Heart left ventricle (tissue), 16 donors: ENCODE results near the gene LMBR1. TPM values are rescaled to one million over a fixed set of nuclear protein-coding genes. Genes with fewer than 3 reads are reported as not detected.
A peak's percentile ranks its signal among the peaks of the same experiment; 100 is the strongest.
"Not testable (repeated sequence)": the region's sequence is repeated elsewhere in the genome, so short reads cannot be mapped to it uniquely, and the experiment has no call there.

Experiments used
- ATAC-seq, 4 donors: fragments of 200-7000 bp; cut with Tn5 transposase; one replicate each; pipeline ENCODE4 v1.9.1; 2020 to 2022; ENCODE audit warnings: moderate library complexity in 4 of 4, mild to moderate bottlenecking in 3 of 4, moderate number of reproducible peaks in 1 of 4
- DNase-seq, 5 donors: peaks; one replicate each; pipeline ENCODE4 v3.0.0-alpha.2; 2020
- H3K27ac ChIP-seq, 12 donors: fragments of 200-600 bp; sonication (generic) in 4 of 12; one replicate each; pipeline versions ENCODE4 v1.5.0 to v1.8.0; 2016 to 2022; ENCODE audit warnings: mild to moderate bottlenecking in 2 of 12
- H3K27me3 ChIP-seq, 9 donors: fragments of 200-600 bp; sonication (generic) in 2 of 9; one replicate each; pipeline versions ENCODE4 v1.5.1 to v1.8.0; 2016 to 2022; ENCODE audit warnings: mild to moderate bottlenecking in 3 of 9
- H3K36me3 ChIP-seq, 9 donors: fragments of 200-600 bp; sonication (generic) in 2 of 9; one replicate each; pipeline versions ENCODE4 v1.5.0 to v1.8.0; 2018 to 2022; ENCODE audit warnings: mild to moderate bottlenecking in 2 of 9
- H3K4me1 ChIP-seq, 12 donors: fragments of 200-600 bp; sonication (generic) in 4 of 12; one replicate each; pipeline versions ENCODE4 v1.5.0 to v1.8.0; 2016 to 2022; ENCODE audit warnings: mild to moderate bottlenecking in 3 of 12
- H3K4me3 ChIP-seq, 12 donors: fragments of 200-600 bp; sonication (generic) in 4 of 12; one replicate each; pipeline versions ENCODE4 v1.5.0 to v1.8.0; 2017 to 2022; ENCODE audit warnings: mild to moderate bottlenecking in 9 of 12, moderate library complexity in 4 of 12
- H3K9me3 ChIP-seq, 12 donors: fragments of 200-600 bp; sonication (generic) in 4 of 12; one replicate each; pipeline versions ENCODE4 v1.5.0 to v1.8.0; 2016 to 2022; ENCODE audit warnings: mild to moderate bottlenecking in 1 of 12
- CTCF ChIP-seq, 12 donors: fragments of 200-600 bp; sonication (generic) in 4 of 12; IDR thresholded peaks; one replicate each; pipeline versions ENCODE4 v1.5.0 to v1.8.0; 2018 to 2022; ENCODE audit warnings: antibody characterized with exemption in 12 of 12, mild to moderate bottlenecking in 5 of 12
- POLR2A ChIP-seq, 2 donors: fragments of 450-650 bp; IDR thresholded peaks; one replicate each; pipeline ENCODE4 v1.6.1; 2017; ENCODE audit warnings: antibody characterized with exemption in 2 of 2, mild to moderate bottlenecking in 2 of 2, moderate library complexity in 2 of 2
- WGBS, 4 donors: extraction: QIAGEN DNeasy Blood & Tissue Kit in 2 of 4; methylation state at CpG; one replicate each; pipeline versions ENCODE4 v1.1.5 to v1.1.7; 2013 to 2018; 5-methylcytosine and 5-hydroxymethylcytosine counted together
- intact Hi-C, 10 donors: fragments of 100-400 bp; cut with DNase I; formaldehyde crosslinking; loops; one replicate each; pipeline versions ENCODE4 v1.11.1 to v1.14.2; 2022
- polyA plus RNA-seq, 2 donors: library from polyadenylated mRNA; stranded (reverse); fragments of 200-250 nt; gene quantifications; one replicate each; pipeline ENCODE4 v1.2.3, GENCODE V29; 2013
- total RNA-seq, 9 donors: library from RNA; depleted of rRNA in 2 of 9; stranded (reverse); fragments of >200 nt in 2 of 9; fragmentation: NEBNext Ultra II Directional in 3 of 9; extraction: Animal tissue kit (Norgen Biotek cat#: 25700) in 3 of 9; gene quantifications; one replicate each; pipeline versions ENCODE4 v1.1.0 to v1.2.4, GENCODE V29; 2016 to 2023
- donor health status: ischemic (EF 13 %, LVEDD 7.1; RV severe dilation, severe dysfunction).
- donor health status: healthy with polysubstance abuse.
- donor health status: DM: no; HTN: yes; CAD: no.
- donor health status: DM: no; HTN: no; CAD: no.
- donor health status: ischemic (EF 25% LVEDD 6.9; RV normal size, moderate dysfunction).
- donor health status: ischemic (EF 25% LVEDD 5.7; RV mildly dilated, moderate dysfunction).
- donor health status: healthy.
- donor health status: DM: yes; HTN: yes; CAD: no.
- donor health status: ischemic (EF 35%, LVEDD 5.7; RV mildly dilated, moderate dysfunction).
- donor health status: nonischemic (EF 11% LVEDD 7.7; RV severe dilation, severe dysfunction).
- donor health status: DM: yes; HTN: yes; CAD: no.
- donor health status: PGD.
- donor health status: ischemic (EF 29% LVEDD 5.4; RV normal size, mild dysfunction).
- donor health status: nonischemic (EF 23%, LVEDD 6.1; RV moderate dilation, normal function).

The LMBR1 gene
- total and polyA plus RNA-seq, 11 donors = 5.8 to 51.9 (median 37.1) TPM

GRCh38 chr7:156640257-156640948 is 252.6 kb downstream of the LMBR1 start, which contains the start of gene RNF32:
RNF32 (plus strand) TSS chr7:156640774; CDS start chr7:156643878, 3,104 bp downstream.
- Histone ChIP-seq H3K27me3 (peaks cover 0 to 9% (median 0%) of the 10 kb centered on the region in 9 donors), H3K9me3 (peaks cover 0 to 27% (median 0%) of the 10 kb centered on the region in 12 donors), H3K36me3 (no peaks in the 10 kb centered on the region), H3K4me1 (peaks cover 0 to 21% (median 5%) of the 10 kb centered on the region in 12 donors), H3K27ac (peak within 1 kb of the TSS in 11 of 12 donors; percentile 6 to 80 (median 59)), H3K4me3 (peak within 1 kb of the TSS; percentile 63 to 85 (median 79))
- DNase-seq = peak; percentile 93 to 98 (median 95)
- intact Hi-C loops = no loop called here
- TF ChIP-seq POLR2A (IDR thresholded peaks at IDR 0.05) (peak in 1 of 2 donors; percentile 61), CTCF (IDR thresholded peaks at IDR 0.05) (no peak)
- 1 to 4% (median 2%) methylated on average over 48 to 85 of the region's 85 CpGs for WGBS, 4 donors
- peak; percentile 97 to 99 (median 99) for ATAC-seq

DNA sequence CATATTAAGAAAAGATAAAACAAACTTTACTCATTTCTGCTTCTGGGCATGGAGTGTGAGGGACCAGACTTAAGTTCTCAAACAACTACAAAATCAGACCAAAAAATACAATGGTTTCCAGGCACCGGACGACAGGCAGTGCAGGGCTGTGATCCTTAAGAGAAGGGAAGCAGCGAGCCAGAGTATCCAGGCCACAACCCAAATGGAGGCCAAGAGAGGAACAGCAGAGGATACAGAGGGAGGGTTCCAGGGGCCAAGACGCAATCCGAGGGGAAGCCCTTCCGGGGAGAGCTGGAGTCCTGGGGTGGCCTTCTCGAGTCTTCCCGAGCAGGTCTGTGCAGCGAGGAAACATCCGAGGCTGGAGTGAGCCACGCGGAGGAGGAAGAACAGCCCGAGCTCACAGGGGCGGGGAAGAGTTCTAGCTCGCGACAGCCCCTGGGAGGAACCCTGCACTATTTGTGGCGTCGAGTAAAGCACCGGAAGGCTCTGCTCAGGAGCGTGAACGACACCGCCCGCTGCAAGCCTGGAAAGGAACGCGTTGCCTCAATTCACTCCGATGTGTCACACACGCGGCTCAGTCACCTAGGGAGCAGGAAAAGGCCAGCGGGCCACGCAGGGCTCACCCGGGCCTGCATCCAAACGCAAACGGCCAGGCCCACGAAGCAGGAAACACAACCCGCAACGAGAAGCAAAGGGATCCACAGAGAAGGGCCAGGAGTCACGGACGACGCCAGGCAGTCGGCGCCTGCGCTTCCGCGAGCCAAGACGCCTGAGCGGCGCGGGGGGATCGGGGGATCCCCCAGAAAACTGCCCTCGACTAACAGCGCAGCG is 253.3 kb downstream of the LMBR1 start:
- Histone ChIP-seq H3K27me3 (peaks cover 0 to 9% (median 0%) of the 10 kb centered on the region in 9 donors), H3K27ac (peak overlapping the region in 9 of 12 donors; percentile 6 to 80 (median 59)), H3K9me3 (peaks cover 0 to 27% (median 0%) of the 10 kb centered on the region in 12 donors), H3K4me3 (peak overlapping the region; percentile 63 to 85 (median 79)), H3K4me1 (peaks cover 0 to 21% (median 5%) of the 10 kb centered on the region in 12 donors), H3K36me3 (no peaks in the 10 kb centered on the region)
- DNase-seq (peak in 1 of 5 donors; percentile 72), ATAC-seq (peak in 3 of 4 donors; percentile 4 to 20 (median 6))
- intact Hi-C loops = no loop called here
- TF ChIP-seq POLR2A (IDR thresholded peaks at IDR 0.05) (no peak), CTCF (IDR thresholded peaks at IDR 0.05) (no peak)
- WGBS, 4 donors = 46 to 62% (median 47%) methylated on average over 28 to 52 of the region's 52 CpGs

- 96 to 99% (median 97%) methylated on average over 8 of the region's 8 CpGs for WGBS, 4 donors
- peaks cover 0 to 27% (median 0%) of the 10 kb centered on the region in 12 donors for H3K9me3 ChIP-seq
- H3K27me3 ChIP-seq = peaks cover 0 to 6% (median 0%) of the 10 kb centered on the region in 9 donors
- DNase-seq = no peak
- H3K27ac ChIP-seq = no peak overlapping the region
- no peaks in the 10 kb centered on the region for H3K36me3 ChIP-seq
- H3K4me1 ChIP-seq = peaks cover 0 to 21% (median 5%) of the 10 kb centered on the region in 12 donors
- intact Hi-C loops = no loop called here
- H3K4me3 ChIP-seq = no peak overlapping the region
- ATAC-seq = no peak
- TF ChIP-seq CTCF (IDR thresholded peaks at IDR 0.05) = no peak
- TF ChIP-seq POLR2A (IDR thresholded peaks at IDR 0.05) = no peak
Observed at GRCh38 chr7:156638443-156639077, 254.4 kb downstream of the LMBR1 start.

DNA sequence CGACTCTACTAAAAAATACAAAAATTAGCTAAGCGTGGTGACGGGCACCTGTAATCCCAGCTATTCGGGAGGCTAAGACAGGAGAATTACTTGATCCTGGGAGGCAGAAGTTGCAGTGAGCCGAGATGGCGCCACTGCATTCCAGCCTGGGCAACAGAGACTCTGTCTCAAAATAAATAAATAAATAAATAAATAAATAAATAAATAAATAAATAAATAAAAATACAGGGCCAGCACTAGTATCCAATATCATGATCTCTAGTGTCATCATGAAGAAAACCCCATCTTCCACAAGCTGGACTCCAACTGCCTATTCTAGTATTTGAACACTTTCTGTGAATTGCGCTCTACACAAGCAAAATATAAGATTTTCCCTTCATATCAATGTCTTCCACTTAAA is 255.9 kb downstream of the LMBR1 start:
- intact Hi-C loops, H3K4me3 ChIP-seq, H3K27me3 ChIP-seq, DNase-seq, H3K27ac ChIP-seq, H3K36me3 ChIP-seq, ATAC-seq: not testable (repeated sequence)
- Histone ChIP-seq H3K4me1 (peaks cover 0 to 21% (median 5%) of the 10 kb centered on the region in 12 donors), H3K9me3 (peaks cover 0 to 27% (median 0%) of the 10 kb centered on the region in 12 donors)
- 97 to 98% (median 98%) methylated on average over 7 of the region's 7 CpGs for WGBS, 4 donors
